GM15510 (cell line): Measurements from ENCODE around the gene ESRP2.

Experiments
- POLR2A ChIP-seq: IDR thresholded peaks from 3 replicates; pipeline ENCODE4 v1.6.1; 2011; ENCODE audit warnings: borderline replicate concordance; ENCODE audit not compliant: insufficient read length; ENCODE audit errors: extremely low read depth

ESRP2 gene

DNA sequence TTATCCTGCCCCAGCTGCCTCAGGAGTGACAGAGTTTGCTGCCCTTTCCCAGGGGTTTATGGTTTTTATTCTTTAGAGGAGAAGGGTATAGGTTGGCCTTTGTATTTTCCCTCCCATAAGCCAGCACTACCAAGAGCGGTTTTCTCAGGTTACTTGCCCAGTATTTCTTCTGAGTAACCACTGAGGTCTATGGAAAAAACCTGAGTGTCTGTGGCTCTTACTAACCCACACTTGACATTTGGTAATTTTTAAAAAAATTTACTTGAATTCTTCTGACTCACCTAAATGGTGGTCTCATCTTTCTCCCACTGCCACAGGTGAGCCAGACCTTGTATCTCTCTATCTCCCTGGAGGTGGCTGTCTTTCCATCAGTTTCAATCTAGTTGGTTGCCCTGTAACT is 34.4 kb upstream of the ESRP2 start:
- no peak for TF ChIP-seq POLR2A

DNA sequence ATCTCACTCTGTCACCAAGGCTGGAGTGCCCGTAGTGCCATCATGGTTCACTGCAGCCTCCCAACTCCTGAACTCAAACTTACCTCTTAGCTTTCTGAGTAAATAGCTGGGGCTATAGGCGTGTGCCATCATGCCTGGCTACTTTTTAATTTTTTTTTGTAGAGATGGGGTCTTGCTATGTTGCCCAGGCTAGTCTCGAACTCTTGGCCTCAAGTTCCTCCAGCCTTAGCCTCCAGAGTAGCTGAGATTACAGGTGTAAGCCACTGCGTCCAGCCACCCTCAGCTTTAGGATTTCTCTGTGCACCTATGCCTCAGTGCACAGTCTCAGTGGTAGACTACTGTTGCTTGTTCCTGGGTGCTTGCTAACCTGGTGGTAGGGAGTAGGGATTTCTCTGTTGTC is 33.9 kb upstream of the ESRP2 start:
- no peak for TF ChIP-seq POLR2A

DNA sequence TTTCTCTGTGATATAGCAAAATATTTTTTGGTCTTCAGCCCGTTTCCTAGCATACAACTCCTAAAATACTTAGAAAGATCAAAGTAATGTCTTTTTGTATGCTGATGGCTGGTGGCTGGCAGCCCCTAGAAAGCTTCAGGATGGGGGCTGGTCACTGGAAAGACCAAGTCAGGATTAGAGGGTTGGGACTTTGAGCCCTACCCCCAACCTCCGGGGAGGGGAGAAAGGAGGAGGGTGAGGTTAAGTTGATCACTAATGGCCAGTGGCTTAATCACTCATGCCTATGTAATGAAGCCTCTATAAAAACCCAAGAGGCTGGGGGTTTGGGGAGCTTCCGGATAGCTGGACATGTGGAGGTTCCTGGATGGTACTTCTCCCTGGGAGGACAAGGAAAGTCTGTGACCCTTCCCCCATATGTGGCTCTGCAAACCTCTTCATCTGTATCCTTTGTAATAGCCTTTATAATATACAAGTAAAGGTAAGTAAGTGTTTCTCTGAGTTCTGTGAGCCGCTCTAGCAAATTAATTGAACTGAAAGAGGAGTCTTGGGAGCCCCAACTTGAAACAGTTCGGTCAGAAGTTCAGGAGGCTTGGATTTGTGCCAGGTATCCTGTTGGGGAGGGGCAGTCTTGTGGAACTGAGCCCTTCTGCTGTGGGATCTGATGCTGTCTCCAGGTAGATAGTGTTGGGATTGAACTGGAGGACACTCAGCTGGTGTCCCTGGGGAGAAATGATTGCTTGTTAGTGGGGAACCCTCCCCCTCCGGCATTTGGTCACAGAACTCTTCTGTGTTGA is 31.9 kb upstream of the ESRP2 start:
- TF ChIP-seq POLR2A: no peak

DNA sequence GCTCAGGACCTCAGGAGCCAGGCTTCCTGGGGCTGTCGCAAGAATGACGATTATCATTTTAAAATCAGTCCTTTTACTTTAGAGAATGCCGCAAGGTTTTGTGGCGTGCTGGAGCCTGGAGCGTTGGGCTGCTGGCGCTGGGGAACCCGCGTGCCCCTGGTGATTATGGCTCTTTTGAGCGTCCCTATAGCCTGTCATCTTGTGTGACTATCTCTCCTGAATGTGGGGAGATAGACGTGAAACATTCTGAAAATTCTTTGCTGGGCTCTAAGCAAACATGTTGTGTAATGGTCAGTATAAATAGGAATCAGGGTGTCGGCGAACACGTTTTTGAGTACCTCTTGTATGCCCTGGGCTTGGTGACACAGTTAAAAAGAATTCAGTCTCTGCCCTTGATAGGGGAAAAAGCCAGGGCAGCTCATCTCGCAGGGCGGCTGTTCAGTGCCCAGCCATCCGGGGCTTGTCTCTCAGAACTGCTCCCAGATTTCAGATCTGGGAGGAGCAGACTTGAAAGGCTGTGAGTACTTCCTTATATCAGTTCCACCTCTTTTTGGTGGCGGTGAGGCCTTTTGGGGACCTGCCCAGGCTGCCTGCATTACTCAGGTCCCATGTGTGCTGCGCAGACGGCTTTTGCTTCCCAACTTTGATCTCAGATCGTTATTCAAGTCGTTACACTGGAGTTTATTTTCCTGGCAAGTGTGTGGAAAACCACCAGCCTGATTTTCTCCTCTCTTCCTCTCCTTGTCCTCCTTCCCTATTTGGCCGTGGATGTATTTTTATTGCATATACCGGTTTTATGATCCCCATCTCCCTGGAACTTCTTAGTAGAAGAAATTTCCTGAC is 29.4 kb upstream of the ESRP2 start:
- TF ChIP-seq POLR2A: peak; percentile 45

DNA sequence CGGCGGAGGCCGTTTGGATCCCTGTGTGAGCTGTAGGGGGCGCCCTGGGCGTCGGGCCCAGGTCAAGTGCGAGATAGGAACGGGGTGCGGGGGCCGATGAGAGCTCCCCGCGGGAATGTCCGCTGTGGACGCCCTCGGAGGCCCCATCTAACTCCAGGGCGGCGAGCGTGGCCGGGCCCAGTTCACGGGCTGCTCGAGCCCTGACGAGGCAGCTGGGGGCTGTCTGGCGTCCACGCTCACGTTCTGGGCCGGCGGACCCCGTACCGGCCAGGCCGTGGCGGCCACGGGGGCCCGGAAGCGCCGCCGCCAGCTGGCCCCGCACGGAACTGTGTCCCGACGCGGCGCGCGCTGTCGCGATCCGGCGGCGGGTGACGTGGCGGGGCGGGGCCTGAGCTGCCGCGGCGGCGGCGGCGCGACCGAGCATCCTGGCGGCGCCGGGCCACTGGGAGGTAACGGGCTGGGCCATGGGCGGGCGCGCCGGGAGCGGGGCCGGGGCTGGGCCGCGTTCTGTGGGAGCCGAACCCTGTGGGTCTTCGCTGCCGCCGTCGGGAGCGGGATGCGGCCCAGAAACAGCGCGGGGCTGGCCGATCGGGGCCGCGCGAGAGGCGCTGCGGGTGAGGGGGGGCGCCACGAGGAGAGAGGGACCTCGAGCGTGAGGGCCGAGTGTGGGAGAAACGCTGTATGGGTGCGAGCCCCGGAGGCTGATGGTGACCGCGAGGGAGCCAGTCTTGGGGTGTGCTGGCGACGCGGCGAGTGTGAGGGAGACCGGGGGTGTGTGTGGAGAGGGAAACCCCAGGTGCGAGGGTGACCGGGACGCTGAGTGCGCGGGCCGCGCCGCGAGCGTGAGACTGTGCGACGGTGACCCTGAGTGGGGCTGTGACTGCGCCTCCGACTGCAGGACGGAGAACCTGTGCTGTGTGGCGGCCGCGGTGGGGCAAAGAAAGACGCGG is 28.5 kb upstream of the ESRP2 start, which contains the start of gene SLC7A6:
Gene SLC7A6 (plus strand): TSS at position 399 of the 950 bp plus-strand sequence. CDS start 10,201 bp downstream, outside the sequence.
- TF ChIP-seq POLR2A: peak; percentile 68

DNA sequence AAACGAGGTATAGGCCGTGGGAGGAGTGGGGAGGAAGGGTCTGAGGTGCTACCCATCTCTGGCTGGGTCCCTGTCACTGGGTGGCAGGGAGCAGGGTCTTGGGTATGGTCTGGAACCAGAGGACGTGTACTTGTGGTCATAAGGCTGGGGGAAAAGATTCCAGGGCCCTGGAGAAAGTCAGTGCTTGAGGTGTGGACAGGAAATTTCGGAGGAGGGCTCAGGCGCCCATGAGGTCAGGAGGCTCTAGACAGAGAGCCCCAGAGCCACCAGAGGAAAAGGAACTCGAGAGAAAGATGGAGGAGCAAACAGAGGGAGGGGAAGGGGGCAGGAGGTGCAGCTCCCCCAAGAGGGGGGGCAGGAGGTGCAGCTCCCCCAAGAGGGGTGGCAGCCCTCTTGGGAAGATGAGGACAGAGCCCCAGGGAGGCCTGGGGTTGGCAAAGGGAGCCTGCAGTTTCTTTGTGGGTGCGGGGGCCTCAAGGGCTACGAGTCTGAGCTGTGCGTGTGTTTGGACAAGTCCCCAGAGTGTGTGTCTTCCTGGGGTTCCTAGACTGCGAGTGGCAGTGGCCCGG is 27.7 kb upstream of the ESRP2 start:
- TF ChIP-seq POLR2A: no peak

DNA sequence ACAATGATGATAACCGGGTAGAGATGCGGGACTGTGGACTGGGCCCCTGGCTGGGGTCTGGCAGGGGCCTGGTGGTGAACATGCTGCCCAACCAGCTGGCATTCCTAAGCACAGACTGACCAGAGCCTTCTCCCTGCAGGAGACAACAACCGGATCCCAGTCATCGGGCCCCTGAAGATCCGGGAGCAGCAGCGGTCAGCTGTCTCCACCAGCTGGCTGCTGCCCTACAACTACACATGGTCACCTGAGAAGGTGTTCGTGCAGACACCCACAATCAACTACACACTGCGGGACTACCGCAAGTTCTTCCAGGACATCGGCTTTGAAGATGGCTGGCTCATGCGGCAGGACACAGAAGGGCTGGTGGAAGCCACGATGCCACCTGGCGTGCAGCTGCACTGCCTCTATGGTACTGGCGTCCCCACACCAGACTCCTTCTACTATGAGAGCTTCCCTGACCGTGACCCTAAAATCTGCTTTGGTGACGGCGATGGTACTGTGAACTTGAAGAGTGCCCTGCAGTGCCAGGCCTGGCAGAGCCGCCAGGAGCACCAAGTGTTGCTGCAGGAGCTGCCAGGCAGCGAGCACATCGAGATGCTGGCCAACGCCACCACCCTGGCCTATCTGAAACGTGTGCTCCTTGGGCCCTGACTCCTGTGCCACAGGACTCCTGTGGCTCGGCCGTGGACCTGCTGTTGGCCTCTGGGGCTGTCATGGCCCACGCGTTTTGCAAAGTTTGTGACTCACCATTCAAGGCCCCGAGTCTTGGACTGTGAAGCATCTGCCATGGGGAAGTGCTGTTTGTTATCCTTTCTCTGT is 23.3 kb upstream of the ESRP2 start:
- TF ChIP-seq POLR2A: no peak

DNA sequence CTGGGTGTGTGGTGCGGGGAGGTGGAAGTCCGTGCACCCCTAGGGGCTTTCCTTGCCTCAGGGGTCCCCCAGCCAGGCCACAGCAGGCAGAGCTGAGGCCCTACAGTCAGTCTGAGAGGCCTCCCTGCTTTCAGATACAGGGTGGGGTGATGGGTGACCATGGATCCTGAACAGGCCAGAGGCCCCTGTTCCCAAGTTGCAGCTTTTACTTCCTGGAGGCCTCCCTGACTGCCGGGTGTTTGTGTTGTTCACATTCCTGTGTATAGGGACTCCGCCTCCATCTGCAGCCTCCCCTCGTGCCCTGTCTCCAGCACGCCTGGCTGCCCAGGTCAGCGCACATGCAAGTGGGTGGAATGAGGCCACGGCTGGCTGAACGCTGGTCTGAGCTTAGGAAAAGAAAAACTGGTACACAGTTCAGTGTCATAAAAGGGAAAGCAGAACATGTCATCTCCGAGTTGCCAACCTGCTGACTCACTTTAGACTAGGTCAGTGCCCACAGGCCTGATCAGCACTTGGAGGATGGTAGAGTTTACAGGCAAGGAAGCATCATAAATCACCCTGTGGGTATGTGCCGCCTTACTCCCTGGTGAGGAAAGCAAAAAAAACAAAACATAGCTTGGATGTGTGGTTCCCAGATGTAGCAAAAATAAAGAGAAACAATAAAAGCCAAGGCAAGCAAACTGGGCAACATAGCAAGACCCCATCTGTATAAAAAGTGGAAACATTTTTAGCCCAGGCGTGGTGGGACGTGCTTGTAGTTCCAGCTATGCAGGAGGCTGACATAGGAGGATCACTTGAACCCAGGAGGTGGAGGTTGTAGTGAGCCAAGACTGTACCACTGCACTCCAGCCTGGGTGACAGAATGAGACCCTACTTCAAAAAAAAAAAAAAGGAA is 22.2 kb upstream of the ESRP2 start:
- no peak for TF ChIP-seq POLR2A

DNA sequence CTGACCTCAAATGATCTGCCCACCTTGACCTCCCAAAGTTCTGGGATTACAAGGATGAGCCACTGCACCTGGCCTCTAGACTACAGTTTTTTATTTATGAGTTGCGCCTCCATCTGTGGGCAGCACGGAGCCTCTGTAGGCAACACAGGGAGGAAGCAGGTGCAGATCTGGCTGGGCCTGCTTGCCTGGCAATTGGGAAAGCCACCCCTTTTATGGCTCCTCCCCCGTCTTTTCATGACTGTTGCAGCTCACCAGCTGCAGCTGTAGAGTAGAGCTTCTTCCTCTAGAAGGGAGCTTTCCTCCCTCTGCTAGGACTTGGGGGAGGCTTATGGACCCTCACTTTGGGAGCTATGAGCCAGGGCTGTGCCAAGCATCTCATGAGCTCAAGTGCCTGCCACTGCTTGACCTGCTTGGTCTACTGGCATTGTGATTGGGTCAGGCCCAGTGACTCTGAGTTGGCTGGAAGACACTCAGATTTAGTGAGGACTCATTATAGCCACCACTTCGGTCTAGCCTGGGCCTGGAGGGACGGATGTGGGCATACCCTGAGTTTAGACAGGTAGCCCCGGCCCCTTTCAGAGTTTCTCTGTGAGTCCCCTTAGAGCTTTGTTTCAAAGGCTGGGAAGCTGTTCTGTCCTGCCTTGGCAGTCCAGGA is 21.5 kb upstream of the ESRP2 start:
- TF ChIP-seq POLR2A: no peak

DNA sequence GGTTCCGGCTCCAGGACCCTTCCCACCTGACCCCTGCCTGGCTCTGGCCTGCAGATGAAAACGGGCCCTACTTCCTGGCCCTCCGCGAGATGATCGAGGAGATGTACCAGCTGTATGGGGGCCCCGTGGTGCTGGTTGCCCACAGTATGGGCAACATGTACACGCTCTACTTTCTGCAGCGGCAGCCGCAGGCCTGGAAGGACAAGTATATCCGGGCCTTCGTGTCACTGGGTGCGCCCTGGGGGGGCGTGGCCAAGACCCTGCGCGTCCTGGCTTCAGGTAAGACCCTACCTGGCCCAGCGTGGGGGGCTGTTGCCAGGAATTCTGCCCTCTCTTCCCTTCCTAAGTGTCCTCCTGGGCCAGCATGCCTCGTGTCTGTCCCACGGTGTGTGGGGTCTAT is 19.8 kb upstream of the ESRP2 start:
- no peak for TF ChIP-seq POLR2A

DNA sequence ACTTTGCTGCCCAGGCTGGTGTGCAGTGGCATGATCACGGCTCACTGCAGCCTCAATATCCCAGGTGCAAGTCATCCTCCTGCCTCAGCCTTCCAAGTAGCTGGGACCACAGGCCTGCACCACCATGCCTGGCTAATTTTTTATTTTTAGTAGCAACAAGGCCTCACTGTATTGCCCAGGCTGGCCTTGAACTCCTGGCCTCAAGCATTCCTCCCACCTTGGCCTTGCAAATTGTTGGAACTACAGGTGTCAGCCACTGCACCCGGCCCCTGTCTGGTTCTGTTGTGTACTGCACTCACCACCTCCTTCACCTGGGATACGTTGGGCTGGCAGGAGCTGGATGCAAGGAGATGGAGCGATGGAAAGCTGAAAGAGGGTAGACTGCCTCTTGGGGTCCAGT is 17.8 kb upstream of the ESRP2 start:
- no peak for TF ChIP-seq POLR2A

DNA sequence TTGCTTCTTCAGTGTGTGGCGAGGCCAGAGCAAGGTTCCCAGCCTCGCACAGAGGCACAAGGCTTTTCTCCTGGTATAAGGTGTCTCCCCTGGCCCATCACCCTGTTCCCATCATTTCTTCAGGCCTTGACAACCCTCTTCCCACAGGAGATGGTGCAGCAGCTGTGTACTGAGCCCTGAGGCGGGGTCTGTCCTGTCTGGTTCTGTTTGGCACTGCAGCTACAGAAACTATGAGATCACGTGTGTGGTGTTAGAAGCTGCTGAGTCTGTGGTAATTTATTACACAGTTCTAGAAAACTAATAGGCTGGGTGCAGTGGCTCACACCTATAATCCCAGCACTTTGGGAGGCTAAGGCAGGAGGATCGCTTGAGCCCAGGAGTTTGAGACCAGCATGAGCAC is 16.5 kb upstream of the ESRP2 start:
- no peak for TF ChIP-seq POLR2A
